GM20431 (cell line): ENCODE measurements around the gene MTCP1.

ENCODE experiments used
- in situ Hi-C: fragments of 300-500 bp; cut with MseI, MboI; formaldehyde crosslinking; loops from one replicate; pipeline ENCODE4 v1.15.0; 2020; ENCODE audit warnings: low sequenced_read_pairs; ENCODE audit not compliant: unreplicated experiment

Gene MTCP1, protein sequence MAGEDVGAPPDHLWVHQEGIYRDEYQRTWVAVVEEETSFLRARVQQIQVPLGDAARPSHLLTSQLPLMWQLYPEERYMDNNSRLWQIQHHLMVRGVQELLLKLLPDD

DNA sequence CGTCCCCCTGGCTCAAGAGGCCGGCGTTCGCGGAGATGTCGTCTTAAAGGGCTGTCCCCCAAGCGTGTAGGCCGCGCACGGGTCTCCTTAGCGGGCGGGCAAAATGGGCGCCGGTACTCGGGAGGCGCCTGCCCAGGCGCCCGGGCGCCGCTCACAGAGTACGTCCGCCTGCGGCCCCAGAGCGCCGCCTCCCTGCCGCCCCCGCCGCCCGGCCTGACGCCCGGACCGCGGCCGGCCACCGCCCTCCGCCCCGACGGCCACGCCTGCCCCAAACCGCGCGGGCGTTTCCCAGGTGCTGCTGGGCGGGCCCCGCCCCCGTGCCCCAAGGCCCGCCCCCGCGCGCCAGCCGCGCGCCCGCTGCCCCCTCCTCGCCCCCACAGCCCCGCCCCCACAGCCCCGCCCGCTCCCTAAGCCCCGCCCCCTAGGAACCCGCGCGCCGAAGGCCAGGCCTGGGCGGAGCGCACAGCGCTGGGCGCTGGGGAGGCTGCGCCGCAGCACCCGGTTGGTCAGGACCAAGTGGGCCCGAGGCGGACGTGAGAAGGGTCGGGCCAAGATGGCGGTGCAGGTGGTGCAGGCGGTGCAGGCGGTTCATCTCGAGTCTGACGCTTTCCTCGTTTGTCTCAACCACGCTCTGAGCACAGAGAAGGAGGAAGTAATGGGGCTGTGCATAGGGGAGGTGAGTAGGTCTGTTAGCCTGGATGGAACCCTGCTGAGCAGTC, at the start of gene MTCP1, which contains the start of the genes BRCC3 and CMC4:
MTCP1 (minus strand) TSS at position 162 of the 719 bp plus-strand sequence. CDS start 5,126 bp downstream, outside the sequence.
BRCC3 (plus strand) TSS at position 534 of the 719 bp plus-strand sequence; CDS start at position 554, 20 bp downstream.
CMC4 (minus strand) TSS at position 162 of the 719 bp plus-strand sequence. CDS start 7,113 bp downstream, outside the sequence.
- in situ Hi-C loops, result no loop called here

DNA sequence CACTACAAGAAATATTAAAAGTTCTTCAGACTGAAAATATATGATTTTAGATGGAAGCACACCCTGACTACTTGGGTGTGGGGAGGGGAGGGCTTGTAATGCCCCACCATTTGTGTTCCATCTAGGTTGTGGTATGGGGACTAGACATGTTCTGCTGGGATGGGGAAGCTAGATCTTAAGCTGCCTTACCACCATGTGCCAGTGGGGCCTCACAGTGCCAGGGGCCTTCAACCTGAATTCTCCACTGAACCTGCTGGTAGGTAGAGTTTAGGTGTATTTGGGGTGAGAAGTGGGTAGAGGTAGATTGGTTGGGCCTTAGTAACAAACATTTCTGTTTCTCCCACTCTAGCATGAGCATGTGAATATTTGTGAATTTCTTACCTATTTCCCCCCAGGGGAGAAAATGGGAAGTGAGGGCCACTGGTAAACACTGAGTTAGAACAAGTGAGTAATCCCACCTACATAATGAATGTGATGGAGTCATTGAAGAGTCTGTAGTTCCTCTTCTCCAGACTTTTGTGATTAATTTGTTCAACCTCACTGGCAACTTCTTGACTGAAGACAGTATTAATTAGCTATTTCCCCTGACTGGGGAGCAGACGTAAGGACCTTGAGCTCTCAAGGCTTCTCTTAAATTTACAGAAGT, 44.4 kb upstream of the MTCP1 start:
- in situ Hi-C loops, result no loop called here

DNA sequence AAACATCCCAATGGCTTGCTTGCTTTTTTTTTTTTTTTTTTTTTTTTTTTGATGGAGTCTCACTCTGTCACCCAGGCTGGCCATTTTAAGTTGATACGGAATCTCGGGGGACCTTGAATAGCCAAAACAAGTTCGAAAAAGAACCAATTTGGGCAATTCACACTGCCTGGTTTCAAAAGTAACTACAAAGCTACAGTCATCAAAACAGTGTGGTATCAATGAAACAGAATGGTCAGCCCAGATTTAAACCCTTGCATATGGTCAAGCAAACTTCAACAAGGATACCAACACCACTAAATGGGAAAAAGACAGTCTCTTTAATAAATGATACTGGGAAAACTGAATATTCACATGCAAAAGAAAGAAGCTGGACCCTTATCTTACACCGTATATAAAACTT, 42.2 kb upstream of the MTCP1 start:
- in situ Hi-C loops, result no loop called here

DNA sequence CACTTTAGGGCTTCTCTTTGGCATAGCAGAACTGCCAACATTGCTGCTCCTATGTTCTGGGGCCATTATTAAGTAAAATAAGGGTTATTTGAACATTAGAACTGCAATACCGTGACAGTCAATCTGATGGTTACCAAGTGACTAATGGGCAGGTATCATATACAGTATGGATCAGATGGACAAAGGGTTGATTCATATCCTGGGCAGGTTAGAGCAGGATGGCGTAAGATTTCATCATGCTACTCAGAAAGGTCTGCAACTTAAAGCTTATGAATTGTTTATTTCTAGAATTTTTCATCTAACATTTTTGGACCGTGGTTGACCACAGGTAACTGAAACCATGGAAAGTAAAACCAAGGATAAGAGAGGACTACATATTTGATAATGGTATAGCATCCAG, 41.2 kb upstream of the MTCP1 start:
- in situ Hi-C loops, result no loop called here

GRCh38 chrX:155108427-155108826, 37.5 kb upstream of the MTCP1 start:
- in situ Hi-C loops, result no loop called here

DNA sequence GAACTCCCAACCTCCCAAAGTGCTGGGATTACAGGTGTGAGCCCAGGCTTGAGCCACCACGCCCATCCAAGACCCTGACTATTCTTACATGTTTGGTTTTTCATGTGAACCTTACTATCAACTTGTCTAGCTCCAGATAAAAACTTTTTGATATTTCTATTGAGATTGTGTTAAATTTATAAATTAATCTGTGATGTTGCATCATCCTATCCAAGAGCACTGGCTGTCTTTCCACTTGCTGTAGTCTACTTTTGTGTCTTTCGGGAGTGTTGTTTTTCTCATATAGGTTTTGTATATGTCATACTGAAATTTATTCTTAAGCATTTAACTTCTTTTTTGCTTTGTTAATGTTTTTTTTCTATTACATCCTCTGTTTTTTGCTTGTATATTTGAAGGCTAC, 35.0 kb upstream of the MTCP1 start:
- in situ Hi-C loops, result no loop called here

DNA sequence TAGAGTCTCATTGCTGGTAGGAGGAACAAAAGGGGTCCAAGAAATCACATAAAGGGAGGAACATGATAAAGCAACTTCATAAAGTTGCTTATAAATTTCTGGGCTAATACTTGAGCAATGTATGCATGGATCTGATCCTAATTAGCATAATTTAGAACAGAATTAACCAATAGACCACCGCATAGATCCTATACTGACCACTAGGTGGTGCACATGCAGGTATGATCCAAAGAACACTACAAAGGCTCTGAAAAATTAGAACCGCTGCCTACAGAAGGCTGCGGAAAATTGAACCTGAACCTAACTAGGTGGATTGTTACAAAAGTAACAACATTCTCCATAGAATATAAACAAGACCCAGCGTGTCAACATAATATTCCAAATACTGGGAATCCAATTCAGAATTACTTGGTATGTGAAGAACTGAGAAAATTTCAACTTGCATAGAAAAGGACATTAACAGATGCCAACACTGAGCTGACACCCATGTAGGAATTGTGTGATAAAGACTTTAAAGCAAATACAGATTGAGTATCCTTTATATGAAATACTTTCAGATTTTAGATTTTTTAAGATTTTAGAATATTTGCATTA, 23.6 kb upstream of the MTCP1 start:
- in situ Hi-C loops, result no loop called here

DNA sequence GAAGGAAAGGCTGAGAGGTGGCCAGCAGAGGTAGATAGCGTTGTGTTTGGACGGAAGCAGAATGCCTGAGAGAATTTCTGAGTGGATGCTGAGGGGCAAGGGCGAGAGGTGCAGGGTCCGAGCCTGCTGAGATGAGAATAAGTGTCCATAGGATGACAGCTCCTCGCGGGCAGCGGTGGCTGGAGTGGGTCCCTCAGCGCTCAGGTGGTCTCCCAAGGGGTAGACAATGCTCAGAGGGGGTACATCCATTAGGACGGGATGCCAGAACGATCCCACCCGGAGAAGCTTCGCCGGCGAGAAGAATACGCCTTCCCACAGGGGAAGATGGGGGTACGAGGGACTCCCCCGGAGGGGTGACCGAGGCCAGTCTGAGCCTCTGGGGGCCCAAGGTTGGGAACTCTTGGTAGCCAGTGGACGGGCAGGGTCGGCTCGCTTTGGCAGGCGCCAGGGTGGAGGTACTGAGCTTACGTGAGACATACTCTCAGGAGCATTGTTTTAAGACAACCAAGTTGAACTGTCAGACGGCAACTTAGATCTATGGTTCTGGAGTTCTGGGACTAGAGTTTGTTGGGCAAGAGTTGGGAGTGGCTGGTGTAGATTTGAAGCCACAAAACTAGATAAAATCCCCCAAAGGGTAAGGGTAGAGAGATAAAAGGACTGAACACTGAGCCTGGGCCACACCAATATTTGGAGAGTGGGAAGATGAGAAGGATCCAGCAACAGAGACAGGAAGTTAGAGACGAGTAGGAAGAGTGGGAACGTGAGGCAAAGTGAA, 16.2 kb upstream of the MTCP1 start:
- in situ Hi-C loops, result no loop called here

DNA sequence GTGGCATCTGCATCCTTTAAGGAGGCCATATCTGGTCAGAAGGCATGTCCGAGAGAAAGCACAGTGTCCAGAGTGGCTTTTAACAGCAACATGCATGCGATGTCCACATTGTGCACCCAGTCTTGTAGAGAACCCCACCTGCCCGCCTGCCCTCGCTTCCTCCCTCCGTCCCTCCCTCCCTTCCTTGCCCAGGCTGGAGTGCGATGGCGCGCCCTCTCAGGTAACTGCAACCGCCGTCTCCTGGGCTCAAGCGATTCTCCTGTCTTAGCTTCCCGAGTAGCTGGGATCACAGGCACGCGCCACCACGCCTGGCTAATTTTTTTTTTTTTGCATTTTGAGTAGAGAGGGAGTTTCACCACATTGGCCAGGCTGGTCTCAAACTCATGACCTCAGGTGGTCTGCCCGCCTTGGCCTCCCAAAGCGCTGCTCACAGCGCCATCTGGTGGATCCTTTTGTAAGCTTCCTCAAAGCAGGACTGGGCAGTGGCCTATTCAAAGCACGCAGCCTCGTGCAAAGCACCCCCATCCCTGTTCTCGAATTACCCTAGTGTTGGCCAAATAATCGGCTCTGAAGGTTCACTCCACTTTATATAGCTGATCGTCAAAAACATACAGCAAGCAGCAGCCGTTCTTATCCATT, 15.4 kb upstream of the MTCP1 start:
- in situ Hi-C loops, result no loop called here

- in situ Hi-C loops, result no loop called here
These were observed 851 bp upstream of the MTCP1 start for GRCh38 chrX:155071694-155072280.

DNA sequence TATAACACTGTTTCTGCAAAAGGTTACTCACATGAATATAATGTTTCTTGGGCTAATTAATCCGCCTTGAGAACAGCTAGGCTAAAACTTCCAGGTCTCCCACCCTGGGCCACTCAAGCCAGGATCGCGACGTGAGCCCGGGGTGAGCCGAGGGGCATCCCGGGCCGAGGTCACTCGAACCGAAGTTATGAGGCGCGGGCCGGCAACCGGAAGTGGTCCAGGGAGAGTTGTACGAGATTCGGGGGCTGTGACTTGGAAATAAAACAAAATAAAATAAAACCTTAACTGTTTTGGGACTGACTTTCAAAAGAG, 317 bp downstream of the MTCP1 start:
- in situ Hi-C loops, result no loop called here

DNA sequence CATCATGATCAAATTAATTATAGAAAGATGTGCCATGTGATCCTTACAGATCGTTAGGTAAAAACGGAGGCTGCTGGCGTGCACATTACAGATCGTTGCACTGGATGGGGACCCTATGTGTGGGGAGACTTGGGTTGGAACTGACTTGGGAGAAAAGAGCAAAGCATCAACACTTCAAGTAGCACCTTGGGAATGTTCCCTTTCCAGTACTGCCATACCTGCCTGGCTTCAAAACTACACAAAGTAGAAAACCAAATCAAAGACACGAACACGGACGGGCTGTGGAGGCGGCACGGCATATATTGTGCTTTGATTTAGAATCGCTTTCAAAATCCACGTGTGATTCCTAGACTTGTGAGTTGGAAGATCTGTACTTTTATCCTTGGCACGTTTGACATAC, 898 bp downstream of the MTCP1 start:
- in situ Hi-C loops, result no loop called here

- in situ Hi-C loops, result no loop called here
These were observed 1.5 kb downstream of the MTCP1 start for GRCh38 chrX:155069414-155069813.

DNA sequence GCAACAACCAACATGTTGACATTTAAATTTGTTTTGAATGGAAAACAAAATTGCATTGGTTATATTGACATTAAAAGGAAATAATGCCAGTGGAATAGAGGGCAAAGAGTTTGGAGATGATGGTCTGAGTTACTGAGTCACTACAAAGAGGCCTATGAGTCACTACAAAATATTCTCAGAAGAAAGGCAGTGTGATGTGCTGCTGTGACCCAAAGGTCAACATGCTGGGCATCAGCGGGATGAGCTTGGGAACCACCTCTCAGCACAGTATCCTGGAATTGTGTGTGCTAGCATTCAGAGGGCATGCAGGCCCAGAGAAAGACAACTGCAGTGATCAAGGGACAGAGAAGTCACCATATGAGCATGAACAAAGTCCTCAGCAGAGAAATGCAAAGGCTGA, 2.8 kb downstream of the MTCP1 start:
- in situ Hi-C loops, result no loop called here

GRCh38 chrX:155065035-155065734, 5.8 kb downstream of the MTCP1 start:
- in situ Hi-C loops, result no loop called here

DNA sequence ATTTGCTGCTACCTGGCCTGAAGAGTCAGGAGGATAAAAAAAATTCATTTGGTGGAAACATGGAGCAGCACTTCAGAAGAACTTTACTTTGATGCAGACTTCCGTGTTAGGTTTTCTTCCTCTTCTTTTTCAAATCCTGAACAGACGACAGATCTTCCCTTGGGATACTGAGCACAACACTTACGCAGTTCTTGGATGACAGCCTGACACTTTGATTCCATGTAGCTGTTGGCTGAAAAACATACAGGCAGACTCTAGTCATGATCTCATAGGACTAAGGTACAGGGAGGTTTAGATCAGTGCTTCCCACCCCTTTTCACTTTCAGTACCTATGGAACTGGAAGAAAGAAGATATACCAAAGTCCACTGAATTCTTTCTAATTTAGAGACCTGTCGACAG, 9.2 kb downstream of the MTCP1 start:
- in situ Hi-C loops, result no loop called here

- in situ Hi-C loops, result no loop called here
These were observed 13.8 kb downstream of the MTCP1 start for GRCh38 chrX:155056877-155057792.

DNA sequence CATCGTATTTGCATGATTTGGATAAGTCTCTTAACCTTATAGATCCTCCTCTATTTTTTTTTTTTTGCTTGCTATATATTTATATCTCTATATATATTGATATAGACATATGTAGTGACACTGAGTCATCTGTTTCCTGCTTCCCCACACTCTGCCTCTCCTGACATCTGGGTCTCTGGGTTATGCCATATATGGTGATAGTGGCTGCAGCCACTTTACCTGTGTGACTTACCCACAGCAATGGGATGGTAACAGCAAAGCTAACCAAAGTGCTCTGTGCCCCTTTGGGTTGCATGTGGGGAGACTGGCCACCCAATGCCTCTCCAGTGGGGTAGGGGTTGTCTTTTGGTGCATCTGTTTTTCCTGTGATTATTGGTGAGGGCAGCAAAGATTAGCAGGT, 14.5 kb downstream of the MTCP1 start:
- in situ Hi-C loops, result no loop called here
